Stimulated activated naive CD8-positive, alpha-beta T cell treated with anti-CD3 and anti-CD28 coated beads, Interleukin-15, Interleukin-2, amounts not matched to agents 100 ng/mL and 50 ng/mL, for 24 hours (primary cell): ENCODE measurements around the gene HEG1.
"Not testable (repeated sequence)": the region's sequence is repeated elsewhere in the genome, so short reads cannot be mapped to it uniquely, and the experiment has no call there.

ENCODE experiments used
- H3K27ac Mint-ChIP-seq: one replicate; pipeline ENCODE4 v1.8.0; 2021; ENCODE audit warnings: mild to moderate bottlenecking, mixed read lengths
- H3K27me3 Mint-ChIP-seq: one replicate; pipeline ENCODE4 v1.8.0; 2021; ENCODE audit warnings: mixed read lengths
- H3K36me3 Mint-ChIP-seq: one replicate; pipeline ENCODE4 v1.8.0; 2021; ENCODE audit warnings: low read depth, mixed read lengths
- H3K4me1 Mint-ChIP-seq: one replicate; pipeline ENCODE4 v1.8.0; 2021; ENCODE audit warnings: low read depth, mixed read lengths
- H3K4me3 Mint-ChIP-seq: one replicate; pipeline ENCODE4 v1.8.0; 2021; ENCODE audit warnings: mild to moderate bottlenecking, mixed read lengths
- H3K9me3 Mint-ChIP-seq: one replicate; pipeline ENCODE4 v1.8.0; 2021; ENCODE audit warnings: mixed read lengths

HEG1 gene

GRCh38 chr3:124957951-124958350 is 97.8 kb downstream of the HEG1 start:
- not testable (repeated sequence) for H3K4me1 Mint-ChIP-seq, H3K4me3 Mint-ChIP-seq, H3K36me3 Mint-ChIP-seq, H3K27me3 Mint-ChIP-seq, H3K27ac Mint-ChIP-seq, H3K9me3 Mint-ChIP-seq

GRCh38 chr3:124952282-124952855 is 103.4 kb downstream of the HEG1 start:
- Mint-ChIP-seq H3K4me1 (no peaks in the 10 kb centered on the region), H3K27ac (no peak overlapping the region), H3K36me3 (peaks cover 3% of the 10 kb centered on the region), H3K4me3 (no peak overlapping the region), H3K27me3 (peaks cover 5% of the 10 kb centered on the region), H3K9me3 (peaks cover 4% of the 10 kb centered on the region)

GRCh38 chr3:124951511-124952281 is 104.1 kb downstream of the HEG1 start:
- H3K27me3 Mint-ChIP-seq = peaks cover 2% of the 10 kb centered on the region
- no peaks in the 10 kb centered on the region for H3K4me1 Mint-ChIP-seq
- H3K36me3 Mint-ChIP-seq = no peaks in the 10 kb centered on the region
- no peak overlapping the region for H3K4me3 Mint-ChIP-seq
- H3K9me3 Mint-ChIP-seq = peaks cover under 1% of the 10 kb centered on the region
- H3K27ac Mint-ChIP-seq = no peak overlapping the region

- no peaks in the 10 kb centered on the region for H3K4me1 Mint-ChIP-seq
- H3K36me3 Mint-ChIP-seq = no peaks in the 10 kb centered on the region
- H3K9me3 Mint-ChIP-seq = no peaks in the 10 kb centered on the region
- H3K27ac Mint-ChIP-seq = no peak overlapping the region
- peaks cover 4% of the 10 kb centered on the region for H3K27me3 Mint-ChIP-seq
- no peak overlapping the region for H3K4me3 Mint-ChIP-seq
Measured at GRCh38 chr3:124950026-124950425, 105.8 kb downstream of the HEG1 start.

- H3K27me3 Mint-ChIP-seq = peaks cover 7% of the 10 kb centered on the region
- H3K4me3 Mint-ChIP-seq = no peak overlapping the region
- no peaks in the 10 kb centered on the region for H3K9me3 Mint-ChIP-seq
- no peak overlapping the region for H3K27ac Mint-ChIP-seq
- H3K36me3 Mint-ChIP-seq = no peaks in the 10 kb centered on the region
- H3K4me1 Mint-ChIP-seq = no peaks in the 10 kb centered on the region
Measured at GRCh38 chr3:124942613-124943012, 113.2 kb downstream of the HEG1 start.

GRCh38 chr3:124941771-124942170 is 114.0 kb downstream of the HEG1 start:
- Mint-ChIP-seq H3K4me1 (no peaks in the 10 kb centered on the region), H3K36me3 (no peaks in the 10 kb centered on the region), H3K27me3 (peaks cover 7% of the 10 kb centered on the region), H3K4me3 (no peak overlapping the region), H3K9me3 (no peaks in the 10 kb centered on the region), H3K27ac (no peak overlapping the region)

- no peaks in the 10 kb centered on the region for H3K9me3 Mint-ChIP-seq
- H3K4me3 Mint-ChIP-seq = no peak overlapping the region
- H3K27ac Mint-ChIP-seq = no peak overlapping the region
- H3K4me1 Mint-ChIP-seq = no peaks in the 10 kb centered on the region
- peaks cover under 1% of the 10 kb centered on the region for H3K27me3 Mint-ChIP-seq
- H3K36me3 Mint-ChIP-seq = no peaks in the 10 kb centered on the region
Measured at GRCh38 chr3:124939661-124940060, 116.1 kb downstream of the HEG1 start.

- Mint-ChIP-seq H3K4me3 (no peak overlapping the region), H3K27ac (no peak overlapping the region)
Measured at GRCh38 chr3:124938896-124939295, 116.9 kb downstream of the HEG1 start.

GRCh38 chr3:124937049-124937448 is 118.7 kb downstream of the HEG1 start:
- no peaks in the 10 kb centered on the region for H3K4me1 Mint-ChIP-seq
- H3K27me3 Mint-ChIP-seq = peaks cover 11% of the 10 kb centered on the region
- H3K27ac Mint-ChIP-seq = no peak overlapping the region
- H3K9me3 Mint-ChIP-seq = no peaks in the 10 kb centered on the region
- no peaks in the 10 kb centered on the region for H3K36me3 Mint-ChIP-seq
- no peak overlapping the region for H3K4me3 Mint-ChIP-seq

More at GRCh38 chr3:124938896-124939295, 116.9 kb downstream of the HEG1 start:
- H3K4me1 Mint-ChIP-seq = no peaks in the 10 kb centered on the region
- H3K36me3 Mint-ChIP-seq = no peaks in the 10 kb centered on the region
- H3K27me3 Mint-ChIP-seq = no peaks in the 10 kb centered on the region
- H3K9me3 Mint-ChIP-seq = no peaks in the 10 kb centered on the region

GRCh38 chr3:124935794-124936542 is 119.8 kb downstream of the HEG1 start:
- H3K4me3 Mint-ChIP-seq = no peak overlapping the region
- H3K9me3 Mint-ChIP-seq = no peaks in the 10 kb centered on the region
- H3K27ac Mint-ChIP-seq = no peak overlapping the region
- no peaks in the 10 kb centered on the region for H3K36me3 Mint-ChIP-seq
- no peaks in the 10 kb centered on the region for H3K4me1 Mint-ChIP-seq
- H3K27me3 Mint-ChIP-seq = peaks cover 11% of the 10 kb centered on the region

- Mint-ChIP-seq H3K36me3 (no peaks in the 10 kb centered on the region), H3K4me1 (no peaks in the 10 kb centered on the region), H3K27me3 (peaks cover 11% of the 10 kb centered on the region), H3K27ac (no peak overlapping the region), H3K4me3 (no peak overlapping the region), H3K9me3 (no peaks in the 10 kb centered on the region)
Measured at GRCh38 chr3:124935264-124935663, 120.5 kb downstream of the HEG1 start.

- Mint-ChIP-seq H3K27ac (no peak within 1 kb of the TSS), H3K9me3 (no peaks in the 10 kb centered on the region), H3K4me3 (no peak within 1 kb of the TSS), H3K27me3 (peaks cover 11% of the 10 kb centered on the region), H3K36me3 (no peaks in the 10 kb centered on the region), H3K4me1 (no peaks in the 10 kb centered on the region)
Measured at GRCh38 chr3:124934577-124934976, 121.2 kb downstream of the HEG1 start, which contains the start of gene MUC13. MUC13 (minus strand) TSS chr3:124934751; CDS start chr3:124934712, 39 bp downstream.

GRCh38 chr3:124928333-124929202 is 127.2 kb downstream of the HEG1 start:
- Mint-ChIP-seq H3K4me1 (peaks cover 4% of the 10 kb centered on the region), H3K9me3 (no peaks in the 10 kb centered on the region), H3K27me3 (peaks cover 23% of the 10 kb centered on the region), H3K36me3 (no peaks in the 10 kb centered on the region), H3K4me3 (no peak overlapping the region), H3K27ac (no peak overlapping the region)

- H3K27ac Mint-ChIP-seq = no peak overlapping the region
Measured at GRCh38 chr3:124927574-124928045, 128.2 kb downstream of the HEG1 start.

More at GRCh38 chr3:124927574-124928045, 128.2 kb downstream of the HEG1 start:
- no peaks in the 10 kb centered on the region for H3K9me3 Mint-ChIP-seq
- H3K4me1 Mint-ChIP-seq = peaks cover 4% of the 10 kb centered on the region
- peaks cover 16% of the 10 kb centered on the region for H3K27me3 Mint-ChIP-seq
- H3K36me3 Mint-ChIP-seq = no peaks in the 10 kb centered on the region
- H3K4me3 Mint-ChIP-seq = no peak overlapping the region
